Cortex of kidney (tissue), 1 donor: ENCODE data around the gene SEMA3C.

ENCODE experiments used
- DNase-seq: peaks from one replicate; lab custom pipeline; 2025; lab: John Stamatoyannopoulos, UW

Gene SEMA3C

DNA sequence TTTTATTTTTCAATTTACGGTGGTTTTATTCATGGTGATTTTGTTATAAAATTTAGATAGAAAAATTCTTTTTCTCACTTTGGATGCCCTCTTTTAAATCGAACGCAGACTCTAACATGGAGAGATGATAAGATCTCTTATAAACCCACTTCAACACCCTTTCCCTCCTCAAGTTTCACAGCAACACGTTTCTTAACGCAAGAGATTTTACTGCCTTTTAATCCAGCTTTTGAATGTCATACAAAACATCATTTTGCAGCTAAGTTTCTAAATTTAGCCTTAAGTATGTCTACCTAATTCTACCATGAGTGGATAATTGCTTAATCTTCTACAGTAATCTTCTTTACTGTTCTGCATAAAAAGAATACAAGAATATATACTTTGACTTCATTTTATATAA is 70.0 kb downstream of the SEMA3C start:
- DNase-seq, result no peak

DNA sequence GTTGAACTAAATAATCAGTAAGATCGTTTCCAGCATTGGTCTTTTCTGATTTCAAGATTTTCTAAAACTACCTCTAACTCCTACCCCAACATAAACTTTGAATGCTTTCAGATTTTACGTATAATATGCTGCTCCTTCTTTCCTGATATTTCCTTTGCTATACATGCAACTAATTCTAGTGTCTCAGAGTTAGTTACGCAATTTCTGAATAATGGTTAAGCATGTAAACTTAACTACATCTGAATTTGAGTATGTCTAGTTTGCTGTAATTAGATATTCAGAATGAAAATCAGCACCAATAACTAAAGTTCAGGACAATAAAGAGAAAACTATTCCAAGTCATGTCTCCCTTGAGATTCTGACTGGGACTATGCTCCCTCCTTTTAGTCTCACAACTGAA is 71.0 kb downstream of the SEMA3C start:
- no peak for DNase-seq

GRCh38 chr7:80847027-80847426 is 71.8 kb downstream of the SEMA3C start:
- DNase-seq, result no peak

GRCh38 chr7:80844916-80845315 is 73.9 kb downstream of the SEMA3C start:
- no peak for DNase-seq

DNA sequence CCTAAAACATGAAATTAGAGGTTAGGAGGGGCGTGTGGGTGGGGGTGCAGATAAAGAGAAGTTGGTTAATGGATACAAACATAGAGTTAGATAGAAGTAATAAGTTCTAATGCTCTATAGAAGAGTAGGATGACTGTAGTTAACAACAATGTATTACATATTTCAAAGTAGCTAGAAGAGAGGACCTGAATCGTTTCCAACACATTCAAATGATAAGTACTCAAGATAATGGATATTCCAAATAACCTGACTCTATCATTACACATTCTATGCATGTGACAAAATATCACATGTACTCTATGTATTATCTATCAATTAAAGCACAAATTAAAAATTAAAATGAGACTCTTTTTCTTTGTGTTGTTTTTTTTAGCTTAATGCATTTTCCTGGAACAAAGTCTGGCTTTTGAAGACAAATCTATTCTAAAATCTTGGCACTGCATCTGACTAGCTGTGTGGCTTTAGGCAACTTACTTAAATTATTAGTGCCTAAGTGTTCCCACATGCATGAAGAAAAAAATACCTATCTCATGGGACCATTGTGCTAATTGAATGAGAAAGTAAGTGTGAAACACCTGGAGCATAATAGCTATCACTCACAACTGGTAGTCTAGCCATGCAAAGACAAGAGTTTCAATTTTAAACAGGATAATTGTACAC is 75.7 kb downstream of the SEMA3C start:
- no peak for DNase-seq

DNA sequence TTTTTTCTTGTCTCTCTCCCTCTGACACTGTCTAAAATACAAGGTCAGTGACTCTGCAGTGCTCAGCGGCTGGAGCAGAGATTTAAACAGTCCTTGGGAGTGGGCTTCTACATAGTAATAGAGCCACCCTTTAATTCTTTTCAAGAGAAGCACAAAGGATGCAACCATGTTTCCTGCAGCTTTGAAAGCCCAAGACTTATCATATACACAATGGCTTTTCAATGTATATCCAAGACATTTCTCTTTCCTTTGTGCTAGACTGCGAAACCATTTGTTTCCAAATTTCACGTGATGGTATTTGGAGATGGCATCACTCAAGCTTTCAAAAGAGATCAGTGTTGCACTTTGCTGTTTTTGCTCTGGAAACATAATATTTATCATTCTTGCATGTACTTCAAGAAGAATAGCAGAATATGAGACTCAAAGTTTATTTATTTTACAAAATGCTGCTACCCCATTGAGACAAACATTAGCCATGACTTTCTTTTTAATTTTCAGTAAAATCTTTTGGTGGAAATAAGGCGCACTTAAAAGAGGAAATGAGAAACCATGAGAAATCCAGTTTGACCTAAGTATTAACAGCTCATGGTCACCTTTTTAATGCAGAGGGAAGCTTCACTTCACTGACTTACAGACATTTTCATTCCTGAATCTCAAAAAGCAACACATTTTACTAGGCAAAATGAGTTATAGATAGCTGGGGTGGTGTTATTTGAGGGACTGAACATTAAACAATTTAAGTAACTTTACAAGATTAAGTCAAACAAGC is 76.6 kb downstream of the SEMA3C start:
- no peak for DNase-seq

DNA sequence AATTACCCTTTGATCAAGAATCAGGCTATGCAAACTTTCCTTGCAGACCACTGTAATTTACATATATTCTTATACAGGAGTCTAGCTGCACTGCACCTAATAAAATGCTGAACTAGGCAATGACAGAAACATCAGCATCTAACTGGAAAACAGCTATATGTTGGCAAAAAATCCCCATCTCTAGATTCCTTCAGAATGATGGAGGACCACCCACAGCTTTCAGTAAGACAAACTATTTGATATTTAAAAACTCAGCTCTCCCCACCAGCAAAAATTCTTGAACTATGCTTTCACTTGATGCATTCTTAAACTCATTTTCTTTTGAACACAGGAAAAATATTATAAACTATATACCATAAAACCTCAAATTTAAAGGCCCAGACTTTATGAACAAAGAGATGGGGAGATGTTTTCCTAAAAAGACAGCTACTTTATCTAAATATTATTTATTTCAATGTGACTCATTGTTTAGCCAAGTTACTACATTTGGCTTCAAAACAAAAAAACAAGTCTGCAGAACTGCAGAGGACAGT is 77.4 kb downstream of the SEMA3C start:
- DNase-seq, result no peak

- no peak for DNase-seq
These were observed 78.2 kb downstream of the SEMA3C start for GRCh38 chr7:80840681-80841080.

DNA sequence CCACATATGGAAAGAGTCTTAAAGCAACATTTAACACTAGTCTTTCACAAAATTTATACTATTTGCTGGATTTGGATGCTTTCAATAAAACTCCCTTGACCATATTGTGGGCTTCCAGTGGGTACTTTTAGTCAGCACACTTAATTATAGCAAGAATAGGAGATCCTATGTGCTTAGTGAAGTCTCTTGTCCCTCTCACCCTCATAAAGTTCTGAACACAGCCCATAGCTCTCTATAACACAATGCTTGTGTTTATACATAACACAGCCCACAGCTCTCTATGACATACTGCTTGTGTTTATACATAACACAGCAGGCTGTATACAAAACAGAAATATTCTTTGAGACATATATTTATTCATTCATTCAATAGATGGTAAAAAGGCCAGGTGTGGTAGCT is 79.0 kb downstream of the SEMA3C start:
- no peak for DNase-seq

DNA sequence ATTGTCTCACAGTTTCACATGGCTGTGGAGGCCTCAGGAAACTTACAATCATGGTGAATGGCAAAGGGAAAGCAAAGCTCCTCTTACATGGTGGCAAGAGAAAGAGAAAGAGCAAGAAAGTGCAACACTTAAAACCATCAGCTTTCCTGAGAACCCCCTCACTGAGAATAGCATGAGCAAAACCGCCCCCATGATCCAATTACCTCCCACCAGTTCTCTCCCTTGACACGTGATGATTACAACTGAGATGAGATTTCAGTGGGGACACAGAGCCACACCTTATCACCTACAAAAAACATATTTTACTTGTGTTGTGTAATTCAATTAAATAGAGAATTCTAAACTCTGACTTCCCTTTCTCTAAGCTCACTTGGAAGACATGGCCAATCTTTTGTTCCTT is 80.2 kb downstream of the SEMA3C start:
- no peak for DNase-seq

GRCh38 chr7:80837345-80837744 is 81.5 kb downstream of the SEMA3C start:
- DNase-seq, result no peak

- DNase-seq, result no peak
These were observed 83.6 kb downstream of the SEMA3C start for GRCh38 chr7:80835251-80835650.

GRCh38 chr7:80833289-80834268 is 85.3 kb downstream of the SEMA3C start:
- DNase-seq, result no peak

GRCh38 chr7:80832006-80832405 is 86.8 kb downstream of the SEMA3C start:
- no peak for DNase-seq

DNA sequence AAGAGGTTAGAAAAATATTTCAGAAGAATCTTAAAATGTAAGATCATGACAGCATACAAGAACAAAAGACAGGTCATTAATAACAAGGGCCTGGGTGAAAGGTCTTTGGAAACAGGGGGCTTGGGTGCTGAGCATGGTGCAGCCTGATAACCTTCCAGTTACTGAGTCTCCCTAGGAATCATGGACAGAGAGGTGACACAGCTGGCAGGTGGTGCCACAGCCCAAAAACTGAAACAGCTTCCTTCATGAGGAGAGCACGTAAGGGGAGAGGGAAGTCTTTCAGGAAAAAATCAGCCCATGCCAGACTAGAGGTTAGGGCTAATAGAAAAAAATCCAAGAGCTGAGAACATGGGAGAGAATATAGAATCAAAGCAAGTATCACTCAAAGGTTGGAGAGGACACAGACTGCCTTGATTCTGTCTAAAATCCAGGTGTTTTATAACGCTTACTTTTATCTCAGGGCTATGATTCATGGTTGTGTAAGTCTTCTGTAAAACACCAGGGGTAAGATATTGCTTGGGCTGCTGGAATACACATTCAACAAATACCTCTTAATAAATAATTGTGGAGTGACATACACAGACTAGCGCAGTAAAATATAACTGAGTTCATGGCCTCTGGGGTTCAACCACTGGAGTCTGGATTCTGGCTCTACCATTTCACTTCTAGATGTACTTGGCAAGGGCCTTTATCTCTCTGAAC is 88.1 kb downstream of the SEMA3C start:
- no peak for DNase-seq

GRCh38 chr7:80830010-80830409 is 88.8 kb downstream of the SEMA3C start:
- no peak for DNase-seq

DNA sequence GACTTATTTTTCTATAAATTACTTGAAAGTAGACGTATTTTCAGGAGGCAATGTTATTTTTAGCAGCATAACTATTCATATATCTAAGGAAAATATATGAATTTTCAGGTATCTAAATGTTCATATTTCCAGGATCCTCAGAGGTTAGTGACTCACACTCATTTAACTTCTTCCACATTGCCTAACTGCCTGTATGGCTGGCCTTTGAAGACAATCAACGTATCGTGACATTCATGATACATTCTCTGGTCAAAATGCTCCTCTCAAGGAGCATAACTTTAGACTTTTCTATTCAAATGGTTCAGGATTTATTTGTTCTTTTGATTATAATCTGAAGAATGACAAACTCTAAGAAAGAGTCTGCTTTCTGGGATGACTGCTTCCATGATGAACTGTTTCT is 89.3 kb downstream of the SEMA3C start:
- DNase-seq, result no peak

DNA sequence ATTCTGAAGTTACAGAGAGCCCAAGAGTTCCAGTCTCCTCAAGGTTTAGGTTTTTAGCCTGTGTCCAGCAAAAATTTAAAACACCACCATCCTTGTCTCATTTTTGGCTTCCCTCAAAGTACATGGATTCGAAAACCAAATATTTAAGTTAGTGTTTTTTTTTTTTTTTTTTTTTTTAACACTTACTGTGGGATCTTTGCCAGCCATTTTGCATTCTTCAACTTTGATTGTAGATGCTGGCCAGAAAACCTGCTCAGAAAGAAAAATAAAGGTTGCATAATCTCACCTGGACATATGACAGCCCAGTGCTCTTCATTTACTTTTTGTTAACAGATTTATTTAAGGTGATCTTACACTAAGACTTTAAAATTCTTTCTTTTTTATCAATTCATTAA is 91.6 kb downstream of the SEMA3C start:
- no peak for DNase-seq

- DNase-seq, result no peak
These were observed 92.2 kb downstream of the SEMA3C start for GRCh38 chr7:80826520-80827238.

DNA sequence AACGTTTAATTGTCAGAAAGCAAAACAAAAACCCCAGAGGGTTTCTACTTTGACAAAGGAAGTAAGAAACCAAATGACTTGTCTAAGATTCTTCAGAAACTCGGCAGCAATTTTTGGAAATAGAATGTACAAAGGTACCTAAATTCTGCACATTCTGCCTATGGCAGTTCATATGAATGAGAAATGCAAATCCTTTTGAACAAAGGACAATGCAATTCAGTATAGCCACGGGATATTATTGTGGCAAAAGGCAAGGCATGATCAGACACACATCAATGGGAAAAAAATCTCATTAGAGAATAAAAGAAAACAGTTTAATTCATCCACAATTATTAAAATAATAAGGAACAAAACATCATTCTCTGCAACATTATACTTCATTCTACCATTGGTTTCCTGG is 93.4 kb downstream of the SEMA3C start:
- no peak for DNase-seq

DNA sequence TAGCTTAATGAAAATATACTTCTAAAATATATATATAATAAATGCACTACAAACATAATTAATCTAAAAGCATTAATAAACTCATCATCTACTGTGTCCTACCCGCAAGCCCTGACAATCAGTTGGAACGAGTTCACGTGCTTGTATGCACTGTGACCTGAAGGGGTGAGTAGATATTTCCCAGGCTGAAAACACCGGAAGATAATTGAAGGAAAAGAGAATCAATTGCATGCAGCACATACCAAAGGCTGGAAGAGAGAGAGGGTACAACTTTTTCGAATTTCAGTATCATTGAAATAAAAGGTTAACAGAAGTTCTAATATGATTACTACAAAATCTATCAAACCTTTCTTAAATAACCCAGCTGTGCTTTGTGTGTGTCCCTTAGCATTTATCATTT is 94.6 kb downstream of the SEMA3C start:
- DNase-seq, result no peak
